ENCODE data around the gene WDFY2. TPM values are rescaled to one million over a fixed set of nuclear protein-coding genes. Genes with fewer than 3 reads are reported as not detected.

The WDFY2 gene
- total RNA-seq, 2 experiments from 2014 or later: 9.3 to 11.2 TPM

GRCh38 chr13:51805925-51806324 is 221.7 kb downstream of the WDFY2 start:
- H3K9me3 Mint-ChIP-seq: no peaks in the 10 kb centered on the region
- H3K4me1 Mint-ChIP-seq (ENCODE audit: low read depth): peaks cover 56% of the 10 kb centered on the region
- H3K27ac Mint-ChIP-seq: no peak overlapping the region
- no peak for DNase-seq
- no peak overlapping the region for H3K4me3 Mint-ChIP-seq
- intact Hi-C loops (cut with micrococcal nuclease): no loop called here
- POLR2A ChIA-PET: interaction anchor here (0.8 to 1.9 kb wide), 6 partner anchors 8 to 353 kb away, joined by 3 to 8 read pairs (median 4); partner anchors contain the start of gene INTS6
- CTCF ChIA-PET: interaction anchor here (1.0 to 3.4 kb wide), 2 partner anchors 9 to 26 kb away, joined by 4 to 38 read pairs; no protein-coding TSS in a partner anchor
- peaks cover 9% of the 10 kb centered on the region for H3K36me3 Mint-ChIP-seq
- H3K27me3 Mint-ChIP-seq: peaks cover 2% of the 10 kb centered on the region

DNA sequence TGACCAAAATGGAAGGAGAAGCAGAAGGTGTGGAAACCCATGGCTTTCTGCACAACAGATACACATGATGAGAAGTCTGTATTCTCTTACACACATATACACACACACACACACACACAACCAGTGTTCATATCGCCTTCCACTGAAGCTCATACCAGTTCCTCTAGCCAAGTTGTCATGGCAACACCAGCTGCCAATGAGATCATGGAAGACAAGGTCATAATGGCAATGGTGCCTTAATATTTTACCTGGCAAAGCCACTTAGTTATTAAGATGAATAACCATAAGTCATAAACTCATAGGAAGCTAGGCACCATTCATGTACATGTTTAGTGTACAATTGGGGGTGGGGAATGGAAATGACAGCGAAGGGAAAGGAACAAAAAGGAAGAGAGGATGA is 222.3 kb downstream of the WDFY2 start:
- Mint-ChIP-seq H3K36me3 (peaks cover 9% of the 10 kb centered on the region), H3K27ac (no peak overlapping the region), H3K4me3 (no peak overlapping the region), H3K9me3 (no peaks in the 10 kb centered on the region), H3K4me1 (ENCODE audit: low read depth) (peaks cover 56% of the 10 kb centered on the region), H3K27me3 (peaks cover 2% of the 10 kb centered on the region)
- ChIA-PET CTCF (interaction anchor here (3.4 kb wide), 1 partner anchor 9 kb away, joined by 38 read pairs; no protein-coding TSS in a partner anchor), POLR2A (no interaction called here)
- intact Hi-C loops (cut with micrococcal nuclease): no loop called here
- DNase-seq: peak; percentile 31

GRCh38 chr13:51807041-51807440 is 222.8 kb downstream of the WDFY2 start:
- ChIA-PET CTCF (interaction anchor here (0.6 to 3.4 kb wide), 2 partner anchors 8 to 673 kb away, joined by 3 to 38 read pairs; no protein-coding TSS in a partner anchor), POLR2A (no interaction called here)
- DNase-seq: no peak
- intact Hi-C loops (cut with micrococcal nuclease): no loop called here
- Mint-ChIP-seq H3K4me3 (no peak overlapping the region), H3K27me3 (peaks cover 2% of the 10 kb centered on the region), H3K36me3 (peaks cover 9% of the 10 kb centered on the region), H3K4me1 (ENCODE audit: low read depth) (peaks cover 56% of the 10 kb centered on the region), H3K27ac (no peak overlapping the region), H3K9me3 (no peaks in the 10 kb centered on the region)

- H3K9me3 Mint-ChIP-seq: no peaks in the 10 kb centered on the region
- peaks cover 6% of the 10 kb centered on the region for H3K36me3 Mint-ChIP-seq
- DNase-seq: no peak
- CTCF ChIA-PET: interaction anchor here (0.9 kb wide), 1 partner anchor 11 kb away, joined by 3 read pairs; no protein-coding TSS in a partner anchor
- no peak overlapping the region for H3K4me3 Mint-ChIP-seq
- H3K4me1 Mint-ChIP-seq (ENCODE audit: low read depth): peaks cover 47% of the 10 kb centered on the region
- intact Hi-C loops (cut with micrococcal nuclease): no loop called here
- no peak overlapping the region for H3K27ac Mint-ChIP-seq
- H3K27me3 Mint-ChIP-seq: no peaks in the 10 kb centered on the region
- POLR2A ChIA-PET: no interaction called here
Measured at GRCh38 chr13:51808811-51809210, 224.5 kb downstream of the WDFY2 start.

DNA sequence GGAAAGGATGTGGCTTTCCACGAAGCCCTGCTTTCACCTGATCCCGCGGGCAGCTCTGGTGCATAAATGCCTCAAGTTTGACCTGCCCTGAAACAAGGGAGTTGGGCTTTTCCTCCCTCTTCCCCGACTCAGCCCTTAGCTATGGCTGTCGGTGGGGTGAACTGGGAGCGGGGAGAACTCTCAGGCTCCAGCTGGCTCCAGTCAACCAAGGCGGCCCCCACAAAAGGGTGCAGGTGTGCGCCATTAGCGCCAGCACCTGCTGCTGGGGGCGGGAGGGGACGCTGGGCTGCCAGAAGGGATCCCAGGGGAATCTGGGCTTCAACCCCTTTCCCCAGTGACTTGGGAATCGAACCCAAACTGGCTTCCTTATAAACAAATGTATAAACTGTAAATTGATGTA is 226.8 kb downstream of the WDFY2 start:
- Mint-ChIP-seq H3K4me3 (no peak overlapping the region), H3K4me1 (ENCODE audit: low read depth) (peaks cover 51% of the 10 kb centered on the region), H3K27me3 (no peaks in the 10 kb centered on the region), H3K9me3 (no peaks in the 10 kb centered on the region), H3K36me3 (peaks cover 4% of the 10 kb centered on the region), H3K27ac (peak overlapping the region; percentile 65)
- POLR2A ChIA-PET: no interaction called here
- CTCF ChIA-PET: interaction anchor here (1.4 to 7.3 kb wide), 3 partner anchors 10 to 39 kb away, joined by 4 to 158 read pairs (median 16); no protein-coding TSS in a partner anchor
- intact Hi-C loops (cut with micrococcal nuclease): no loop called here
- DNase-seq: no peak

- Mint-ChIP-seq H3K4me1 (ENCODE audit: low read depth) (peaks cover 50% of the 10 kb centered on the region), H3K27ac (peak overlapping the region; percentile 65), H3K27me3 (no peaks in the 10 kb centered on the region), H3K9me3 (no peaks in the 10 kb centered on the region), H3K36me3 (peaks cover 4% of the 10 kb centered on the region), H3K4me3 (no peak overlapping the region)
- intact Hi-C loops (cut with micrococcal nuclease): no loop called here
- peak; percentile 65 for DNase-seq
- POLR2A ChIA-PET: no interaction called here
- CTCF ChIA-PET: interaction anchor here (2.7 to 7.3 kb wide), 4 partner anchors 10 to 38 kb away, joined by 16 to 158 read pairs (median 68); no protein-coding TSS in a partner anchor
Measured at GRCh38 chr13:51811920-51812451, 227.7 kb downstream of the WDFY2 start.

- Mint-ChIP-seq H3K36me3 (peaks cover 3% of the 10 kb centered on the region), H3K4me1 (ENCODE audit: low read depth) (peaks cover 57% of the 10 kb centered on the region), H3K27ac (no peak overlapping the region), H3K27me3 (no peaks in the 10 kb centered on the region), H3K4me3 (no peak overlapping the region), H3K9me3 (no peaks in the 10 kb centered on the region)
- intact Hi-C loops (cut with micrococcal nuclease): loop anchor here (2.0 kb wide), 1 partner anchor 313 kb away; no protein-coding TSS in a partner anchor
- no peak for DNase-seq
- ChIA-PET POLR2A (interaction anchor here (1.8 to 3.0 kb wide), 2 partner anchors 9 to 12 kb away, joined by 8 to 13 read pairs; no protein-coding TSS in a partner anchor), CTCF (interaction anchor here (0.6 to 7.3 kb wide), 13 partner anchors 8 to 387 kb away, joined by 3 to 158 read pairs (median 18); partner anchors contain the start of genes NEK5 and TMEM272)
Measured at GRCh38 chr13:51814071-51814470, 229.8 kb downstream of the WDFY2 start.

DNA sequence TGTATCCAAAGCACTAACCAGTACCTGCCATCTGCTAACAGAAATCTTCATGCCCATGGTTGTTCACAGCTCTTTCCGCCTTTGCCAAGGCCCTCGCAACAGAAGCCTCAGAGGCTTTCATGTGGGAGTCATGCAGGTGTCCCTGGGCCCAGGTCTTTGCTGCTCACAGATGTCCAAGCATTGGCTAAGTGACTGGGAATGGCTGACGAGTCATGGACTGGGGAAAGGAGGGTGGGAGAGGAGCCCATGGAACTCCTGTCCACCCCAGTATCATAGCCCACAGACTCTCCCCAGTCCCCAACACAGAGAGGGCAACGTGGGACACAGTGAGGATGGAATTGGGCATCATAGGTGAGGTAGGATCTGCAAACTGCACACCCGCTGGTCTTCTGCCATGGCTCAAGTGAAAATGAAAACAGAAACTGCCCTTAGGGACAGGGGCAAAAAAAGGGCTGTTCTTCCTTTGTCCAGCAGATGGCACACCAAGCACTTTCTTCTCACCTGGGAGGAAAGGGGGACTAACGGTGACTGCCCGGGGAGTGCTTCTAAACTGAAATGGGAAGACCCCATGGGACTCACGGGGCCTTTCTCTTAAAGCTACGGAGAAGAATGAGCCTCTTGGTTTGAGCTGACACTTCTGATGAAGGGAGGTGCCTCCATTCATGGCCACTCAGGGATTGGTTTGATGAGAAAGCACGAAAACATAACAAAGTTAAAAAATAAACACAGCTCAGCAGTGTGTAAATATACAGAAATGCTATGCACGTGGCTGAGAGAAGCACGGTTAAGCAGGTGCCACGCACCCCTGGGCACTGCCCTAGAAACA is 230.8 kb downstream of the WDFY2 start:
- Mint-ChIP-seq H3K27me3 (no peaks in the 10 kb centered on the region), H3K36me3 (no peaks in the 10 kb centered on the region), H3K4me1 (ENCODE audit: low read depth) (peaks cover 67% of the 10 kb centered on the region), H3K4me3 (peak overlapping the region; percentile 48), H3K27ac (peak overlapping the region; percentile 66), H3K9me3 (no peaks in the 10 kb centered on the region)
- intact Hi-C loops (cut with micrococcal nuclease): loop anchor here (1.0 to 2.0 kb wide), 4 partner anchors 10 to 312 kb away; no protein-coding TSS in a partner anchor
- POLR2A ChIA-PET: interaction anchor here (1.1 to 3.0 kb wide), 3 partner anchors 10 to 23 kb away, joined by 3 to 13 read pairs (median 8); no protein-coding TSS in a partner anchor
- CTCF ChIA-PET: interaction anchor here (0.6 to 7.3 kb wide), 35 partner anchors 9 to 532 kb away, joined by 3 to 158 read pairs (median 4); partner anchors contain the start of genes NEK5 and TMEM272
- DNase-seq: peak; percentile 88

GRCh38 chr13:51815848-51816247 is 231.6 kb downstream of the WDFY2 start:
- CTCF ChIA-PET: interaction anchor here (0.6 to 7.3 kb wide), 30 partner anchors 10 to 533 kb away, joined by 3 to 158 read pairs (median 4); partner anchors contain the start of gene TMEM272
- Mint-ChIP-seq H3K36me3 (no peaks in the 10 kb centered on the region), H3K27me3 (no peaks in the 10 kb centered on the region), H3K9me3 (no peaks in the 10 kb centered on the region), H3K4me1 (ENCODE audit: low read depth) (peaks cover 74% of the 10 kb centered on the region), H3K4me3 (no peak overlapping the region), H3K27ac (no peak overlapping the region)
- POLR2A ChIA-PET: interaction anchor here (0.8 to 3.0 kb wide), 3 partner anchors 10 to 363 kb away, joined by 3 to 13 read pairs (median 3); no protein-coding TSS in a partner anchor
- intact Hi-C loops (cut with micrococcal nuclease): loop anchor here (1.0 to 2.0 kb wide), 4 partner anchors 9 to 311 kb away; no protein-coding TSS in a partner anchor
- DNase-seq: no peak

- H3K27ac Mint-ChIP-seq: no peak overlapping the region
- H3K4me1 Mint-ChIP-seq (ENCODE audit: low read depth): peaks cover 77% of the 10 kb centered on the region
- intact Hi-C loops (cut with micrococcal nuclease): no loop called here
- no peaks in the 10 kb centered on the region for H3K27me3 Mint-ChIP-seq
- POLR2A ChIA-PET: interaction anchor here (0.8 kb wide), 1 partner anchor 364 kb away, joined by 3 read pairs; no protein-coding TSS in a partner anchor
- CTCF ChIA-PET: interaction anchor here (1.2 to 7.3 kb wide), 13 partner anchors 9 to 311 kb away, joined by 3 to 158 read pairs (median 17); partner anchors contain the start of gene TMEM272
- no peak overlapping the region for H3K4me3 Mint-ChIP-seq
- no peak for DNase-seq
- H3K9me3 Mint-ChIP-seq: no peaks in the 10 kb centered on the region
- no peaks in the 10 kb centered on the region for H3K36me3 Mint-ChIP-seq
Measured at GRCh38 chr13:51816604-51817249, 232.5 kb downstream of the WDFY2 start.

All from activated CD4-positive, alpha-beta memory T cell treated with anti-CD3 and anti-CD28 coated beads for 36 hours (primary cell).